Coronary artery (tissue), 2 donors: ENCODE measurements around the gene ANO2.
A peak's percentile ranks its signal among the peaks of the same experiment; 100 is the strongest.

Source experiments
- DNase-seq: peaks from one replicate; pipeline ENCODE4 v3.0.0-alpha.2; 2017; ENCODE audit warnings: low spot score
- H3K27ac ChIP-seq, 2 donors: fragments of 200-600 bp; sonication (generic); one replicate each; pipeline ENCODE4 v1.5.1; 2016 to 2019
- H3K4me3 ChIP-seq: fragments of 200-600 bp; sonication (generic); 2 replicates; pipeline ENCODE4 v1.5.1; 2016; ENCODE audit warnings: mild to moderate bottlenecking, moderate library complexity
- TF ChIP-seq, protein P1 (sequence below): fragments of 200-600 bp; sonication (generic); IDR thresholded peaks from one replicate; pipeline ENCODE4 v1.5.1; 2019; ENCODE audit warnings: antibody characterized with exemption

ANO2 gene

DNA sequence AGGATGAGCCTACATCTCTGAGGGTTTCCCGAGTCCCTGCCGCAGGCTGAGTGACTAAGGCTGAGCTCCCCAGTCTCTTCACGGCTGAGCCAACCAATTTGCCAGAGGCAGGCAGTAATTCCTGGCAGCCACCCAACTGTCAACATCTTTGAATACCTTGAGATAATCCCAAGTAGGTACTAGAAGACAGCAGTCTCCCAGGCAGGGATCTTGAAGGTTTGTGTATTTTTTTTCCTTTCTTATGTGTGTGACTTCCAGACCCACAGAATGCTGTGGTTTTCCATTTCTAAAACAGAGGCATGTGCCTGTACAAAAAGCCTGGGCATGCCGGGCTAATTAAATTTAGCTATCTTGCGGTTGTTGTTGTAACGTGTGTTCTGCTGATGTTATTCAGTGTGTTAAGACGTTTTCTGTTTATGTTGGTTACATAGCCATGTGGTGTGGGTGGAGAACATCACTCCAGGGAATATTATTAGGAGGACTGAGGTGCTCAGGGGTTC lies 155.5 kb downstream of the ANO2 start:
- DNase-seq = peak; percentile 38
- no peak overlapping the region for H3K27ac ChIP-seq
- no peak overlapping the region for H3K4me3 ChIP-seq
- TF ChIP-seq, protein P1, sequence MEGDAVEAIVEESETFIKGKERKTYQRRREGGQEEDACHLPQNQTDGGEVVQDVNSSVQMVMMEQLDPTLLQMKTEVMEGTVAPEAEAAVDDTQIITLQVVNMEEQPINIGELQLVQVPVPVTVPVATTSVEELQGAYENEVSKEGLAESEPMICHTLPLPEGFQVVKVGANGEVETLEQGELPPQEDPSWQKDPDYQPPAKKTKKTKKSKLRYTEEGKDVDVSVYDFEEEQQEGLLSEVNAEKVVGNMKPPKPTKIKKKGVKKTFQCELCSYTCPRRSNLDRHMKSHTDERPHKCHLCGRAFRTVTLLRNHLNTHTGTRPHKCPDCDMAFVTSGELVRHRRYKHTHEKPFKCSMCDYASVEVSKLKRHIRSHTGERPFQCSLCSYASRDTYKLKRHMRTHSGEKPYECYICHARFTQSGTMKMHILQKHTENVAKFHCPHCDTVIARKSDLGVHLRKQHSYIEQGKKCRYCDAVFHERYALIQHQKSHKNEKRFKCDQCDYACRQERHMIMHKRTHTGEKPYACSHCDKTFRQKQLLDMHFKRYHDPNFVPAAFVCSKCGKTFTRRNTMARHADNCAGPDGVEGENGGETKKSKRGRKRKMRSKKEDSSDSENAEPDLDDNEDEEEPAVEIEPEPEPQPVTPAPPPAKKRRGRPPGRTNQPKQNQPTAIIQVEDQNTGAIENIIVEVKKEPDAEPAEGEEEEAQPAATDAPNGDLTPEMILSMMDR = no peak

DNA sequence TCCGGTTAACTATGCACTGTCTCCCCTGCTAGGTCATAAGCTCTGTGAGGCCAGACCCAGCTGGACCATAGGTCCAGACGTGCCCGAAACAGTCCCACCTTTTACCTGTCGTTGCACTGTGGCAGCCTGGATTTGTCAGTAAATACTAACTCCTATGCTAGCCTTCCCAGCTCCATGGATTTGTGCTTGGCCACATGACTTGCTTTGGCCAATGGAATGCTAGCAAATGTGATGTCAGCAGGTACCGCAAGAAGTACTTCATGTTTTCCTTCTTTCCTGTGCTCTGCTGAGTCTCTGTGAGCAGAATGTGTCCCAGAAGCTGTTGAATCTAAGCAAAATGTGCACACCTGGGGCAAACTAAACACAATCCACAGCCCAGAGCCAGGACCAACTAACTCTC lies 157.2 kb downstream of the ANO2 start:
- peak; percentile 36 for DNase-seq
- Histone ChIP-seq H3K27ac (no peak overlapping the region), H3K4me3 (no peak overlapping the region)
- TF ChIP-seq, protein P1 = no peak

DNA sequence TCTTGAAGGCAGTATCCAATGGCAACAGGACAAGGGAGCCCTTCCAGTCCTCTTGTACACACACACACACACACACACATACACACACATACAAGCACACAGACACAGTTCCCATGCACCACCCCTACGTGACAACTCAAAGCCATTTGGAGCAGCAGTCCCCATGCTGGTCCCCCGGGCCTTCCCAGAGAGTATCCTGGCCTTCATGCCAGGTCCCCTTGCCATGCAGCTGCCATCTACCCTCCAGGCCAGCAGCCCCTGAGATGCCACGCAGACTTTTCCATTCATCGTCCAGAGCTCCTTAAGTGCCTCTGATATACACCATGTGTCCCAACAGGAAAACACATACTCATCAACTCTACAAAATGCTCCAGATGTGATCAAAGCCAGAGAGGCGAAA lies 159.5 kb downstream of the ANO2 start:
- H3K4me3 ChIP-seq = no peak overlapping the region
- peak; percentile 36 for DNase-seq
- no peak overlapping the region for H3K27ac ChIP-seq
- TF ChIP-seq, protein P1 = no peak

DNA sequence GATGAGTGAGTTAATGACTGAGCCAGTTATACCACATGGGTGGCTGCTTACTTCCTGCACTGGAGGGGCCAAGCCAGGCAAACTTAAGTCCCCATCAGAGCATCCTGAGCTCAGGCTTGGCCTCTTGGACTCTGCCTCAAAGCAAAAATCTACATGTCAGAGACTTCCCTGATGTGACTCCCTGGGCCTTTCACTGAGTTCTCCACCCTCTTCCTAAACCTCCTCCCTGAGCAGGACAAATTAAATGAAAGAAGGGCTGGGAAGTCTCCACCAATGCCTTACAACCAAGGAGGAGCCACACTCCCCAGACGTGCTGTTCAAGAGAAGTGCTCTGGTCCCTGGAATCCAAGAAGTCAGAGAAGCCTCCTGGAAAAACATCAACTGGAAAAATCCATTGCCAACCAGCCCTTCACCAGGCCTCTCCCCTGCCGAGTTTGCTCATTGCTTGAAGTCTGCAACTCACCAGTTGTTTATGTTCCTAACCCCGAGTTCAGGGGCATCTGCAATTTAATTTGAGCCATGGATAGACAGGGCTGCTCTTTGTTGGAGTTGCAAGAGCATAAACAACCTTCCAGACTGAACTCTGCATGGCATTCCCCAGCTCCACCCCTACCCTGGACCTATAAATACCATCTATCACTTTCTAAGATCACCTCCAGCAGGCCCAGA lies 160.5 kb downstream of the ANO2 start:
- peak; percentile 40 for DNase-seq
- TF ChIP-seq, protein P1 = no peak

DNA sequence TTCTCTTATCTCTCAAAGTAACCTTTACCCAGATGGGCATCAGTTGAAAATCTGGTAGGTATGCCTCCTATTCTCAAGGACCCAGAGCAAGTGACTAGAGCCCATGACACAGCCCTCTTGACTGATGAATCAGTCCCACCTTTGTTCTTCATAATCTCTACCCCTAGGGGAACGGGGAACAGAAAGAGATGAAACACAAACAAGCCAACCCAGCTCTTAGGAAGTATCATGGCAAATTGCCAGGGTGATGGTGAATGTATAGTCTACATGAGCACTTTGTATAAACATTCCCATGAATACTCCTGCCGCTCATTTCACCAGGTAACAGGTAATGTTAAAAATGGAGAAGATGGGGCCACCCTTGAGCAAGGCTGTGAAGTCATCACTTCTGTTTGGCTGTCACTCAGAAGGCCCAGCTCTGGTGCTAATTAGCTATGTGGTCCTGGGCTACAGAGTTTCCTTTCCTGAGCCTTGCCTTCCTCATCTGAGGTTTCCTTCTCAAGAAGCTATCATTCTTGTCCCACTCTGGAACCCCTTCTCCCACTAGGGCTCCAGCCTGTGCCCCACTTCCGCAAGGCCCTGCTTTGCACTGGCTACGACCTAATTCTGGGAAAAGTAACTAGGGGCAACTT lies 161.7 kb downstream of the ANO2 start:
- no peak overlapping the region for H3K4me3 ChIP-seq
- H3K27ac ChIP-seq = no peak overlapping the region
- DNase-seq = peak; percentile 7
- TF ChIP-seq, protein P1 = no peak

More for the DNA sequence above, 160.5 kb downstream of the ANO2 start:
- Histone ChIP-seq H3K27ac (no peak overlapping the region), H3K4me3 (no peak overlapping the region)

DNA sequence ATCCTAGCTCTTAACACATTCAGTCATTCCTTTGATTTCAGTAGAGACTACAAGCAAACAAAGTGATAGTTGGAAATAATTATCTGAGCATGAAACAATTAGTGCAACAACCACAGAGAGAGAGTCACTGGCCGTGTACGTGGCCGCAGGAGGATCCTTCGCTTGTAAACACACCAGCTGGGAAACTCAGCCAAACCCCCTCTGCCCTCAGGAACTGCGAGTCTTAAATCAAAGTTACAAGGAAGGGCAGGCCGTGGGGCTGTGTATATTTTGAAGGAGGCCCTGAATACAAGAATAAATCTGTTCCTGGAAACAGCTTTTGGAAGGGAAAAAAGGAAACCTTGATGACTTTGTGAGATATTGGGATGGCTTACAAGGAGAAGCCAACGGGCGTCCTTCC lies 164.5 kb downstream of the ANO2 start:
- no peak for DNase-seq
- Histone ChIP-seq H3K4me3 (no peak overlapping the region), H3K27ac (no peak overlapping the region)
- TF ChIP-seq, protein P1 = no peak

DNA sequence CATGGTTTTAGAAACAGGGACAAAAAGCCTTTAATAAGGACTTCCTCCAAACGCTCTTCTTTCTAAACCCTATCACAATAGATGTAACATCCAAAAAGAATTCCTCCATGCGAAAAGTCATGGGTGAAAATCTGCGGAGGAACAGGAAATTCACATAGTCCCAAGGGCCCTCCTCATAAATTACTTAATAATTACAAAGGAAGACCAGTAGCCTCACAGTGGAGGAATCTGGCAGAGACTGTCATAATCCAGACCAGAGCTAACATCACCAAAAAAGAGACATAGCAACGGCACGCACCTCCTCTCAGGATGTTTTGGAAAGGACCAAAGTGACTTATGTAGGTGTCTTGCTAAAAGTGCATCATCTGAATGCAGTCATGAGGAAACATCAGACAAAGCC lies 165.7 kb downstream of the ANO2 start:
- Histone ChIP-seq H3K27ac (no peak overlapping the region), H3K4me3 (no peak overlapping the region)
- TF ChIP-seq, protein P1 = no peak
- no peak for DNase-seq
